ENCODE results near the gene PTGES3L. TPM values are rescaled to one million over a fixed set of nuclear protein-coding genes. Genes with fewer than 3 reads are reported as not detected.

The PTGES3L gene
- under 1 TPM in 1 of 2 donors, not detected in 1; 0.52 TPM for total RNA-seq

DNA sequence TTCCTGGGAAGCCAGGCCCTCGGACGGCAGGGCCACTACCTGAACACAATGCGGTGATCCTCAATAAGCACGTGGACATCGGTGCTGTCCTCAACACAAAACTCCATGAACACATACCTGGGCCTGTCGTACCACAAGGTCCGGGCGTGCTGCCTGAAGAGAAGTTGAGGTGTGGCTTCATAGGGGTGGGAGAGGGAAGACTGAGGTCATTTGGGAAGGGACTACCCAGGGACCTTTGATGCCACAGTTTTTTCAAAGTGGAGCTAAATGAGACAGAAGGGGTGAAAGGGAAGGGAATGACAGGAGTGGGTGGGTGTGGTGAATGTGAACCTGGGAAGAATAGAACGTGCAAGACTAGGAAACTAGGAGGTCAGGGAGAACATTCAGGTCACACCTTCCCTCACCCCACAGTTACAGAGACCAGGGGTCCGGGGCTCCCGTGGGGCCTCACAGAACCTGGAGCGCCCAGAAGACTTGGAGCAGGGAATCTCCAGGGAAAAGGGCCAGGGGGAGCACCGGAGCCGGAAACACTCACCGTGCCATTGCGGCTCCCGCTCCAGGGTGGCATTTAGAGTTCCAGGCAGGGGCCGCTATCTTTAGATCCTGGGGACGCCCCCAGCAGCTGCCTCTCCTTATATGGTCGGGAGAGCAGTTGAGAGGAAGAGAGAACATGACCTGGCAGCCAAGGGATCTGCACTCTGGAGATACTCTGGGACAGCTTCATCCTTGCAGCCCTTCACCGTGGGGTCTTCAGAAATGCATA, at the start of gene PTGES3L:
PTGES3L (minus strand) TSS at position 570 of the 763 bp plus-strand sequence; CDS start at position 543, 27 bp downstream.
- Histone ChIP-seq H3K4me3 (peak within 1 kb of the TSS; percentile 25 to 54), H3K4me1 (peaks cover 30% of the 10 kb centered on the region), H3K27me3 (no peaks in the 10 kb centered on the region), H3K27ac (peak within 1 kb of the TSS; percentile 59 to 93 (median 78)), H3K9me3 (no peaks in the 10 kb centered on the region), H3K36me3 (replicated peaks in 1 of 2; ENCODE audit: insufficient read depth in 1 of 2, low read depth in 2 of 2) (no peaks in the 10 kb centered on the region)
- intact Hi-C loops (cut with DNase I) = no loop called here
- ATAC-seq (peak; percentile 24), DNase-seq (peak; percentile 30 to 50 (median 47))
- 32 to 40% methylated on average over 17 to 21 of the region's 21 CpGs for WGBS, 2 donors
- TF ChIP-seq, protein P1, sequence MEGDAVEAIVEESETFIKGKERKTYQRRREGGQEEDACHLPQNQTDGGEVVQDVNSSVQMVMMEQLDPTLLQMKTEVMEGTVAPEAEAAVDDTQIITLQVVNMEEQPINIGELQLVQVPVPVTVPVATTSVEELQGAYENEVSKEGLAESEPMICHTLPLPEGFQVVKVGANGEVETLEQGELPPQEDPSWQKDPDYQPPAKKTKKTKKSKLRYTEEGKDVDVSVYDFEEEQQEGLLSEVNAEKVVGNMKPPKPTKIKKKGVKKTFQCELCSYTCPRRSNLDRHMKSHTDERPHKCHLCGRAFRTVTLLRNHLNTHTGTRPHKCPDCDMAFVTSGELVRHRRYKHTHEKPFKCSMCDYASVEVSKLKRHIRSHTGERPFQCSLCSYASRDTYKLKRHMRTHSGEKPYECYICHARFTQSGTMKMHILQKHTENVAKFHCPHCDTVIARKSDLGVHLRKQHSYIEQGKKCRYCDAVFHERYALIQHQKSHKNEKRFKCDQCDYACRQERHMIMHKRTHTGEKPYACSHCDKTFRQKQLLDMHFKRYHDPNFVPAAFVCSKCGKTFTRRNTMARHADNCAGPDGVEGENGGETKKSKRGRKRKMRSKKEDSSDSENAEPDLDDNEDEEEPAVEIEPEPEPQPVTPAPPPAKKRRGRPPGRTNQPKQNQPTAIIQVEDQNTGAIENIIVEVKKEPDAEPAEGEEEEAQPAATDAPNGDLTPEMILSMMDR (IDR thresholded peaks at IDR 0.05) = no peak
- TF ChIP-seq POLR2A (IDR thresholded peaks at IDR 0.05) = no peak

DNA sequence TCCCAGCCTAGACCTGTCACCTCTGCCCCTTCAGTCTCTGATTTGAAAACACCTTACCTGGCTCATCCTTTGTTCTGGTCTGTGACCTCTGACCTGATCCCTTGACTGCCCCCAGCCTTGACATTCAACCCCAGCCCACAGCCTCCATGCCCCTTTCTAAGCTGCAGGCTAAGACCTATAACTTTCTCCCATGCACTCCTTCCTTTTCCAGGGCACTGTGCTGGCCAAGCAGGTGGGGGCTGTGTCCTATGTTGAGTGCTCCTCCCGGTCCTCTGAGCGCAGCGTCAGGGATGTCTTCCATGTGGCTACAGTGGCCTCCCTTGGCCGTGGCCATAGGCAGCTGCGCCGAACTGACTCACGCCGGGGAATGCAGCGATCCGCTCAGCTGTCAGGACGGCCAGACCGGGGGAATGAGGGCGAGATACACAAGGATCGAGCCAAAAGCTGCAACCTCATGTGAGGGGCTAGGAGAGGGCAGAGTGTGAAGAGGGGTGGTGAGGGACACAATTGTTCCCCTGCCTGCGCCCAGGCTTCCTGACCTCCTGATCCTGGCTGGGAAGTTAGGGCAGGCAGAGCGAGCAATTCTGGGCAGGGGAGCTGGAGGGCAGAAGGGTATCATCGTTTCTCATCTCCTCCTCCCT, 48.5 kb upstream of the PTGES3L start:
- H3K27ac ChIP-seq = no peak overlapping the region
- intact Hi-C loops (cut with DNase I) = loop anchor here (10.0 kb wide), 2 partner anchors 106 to 286 kb away; no protein-coding TSS in a partner anchor
- 74 to 76% methylated on average over 17 of the region's 17 CpGs for WGBS, 2 donors
- no peaks in the 10 kb centered on the region for H3K36me3 ChIP-seq (replicated peaks in 1 of 2; ENCODE audit: insufficient read depth in 1 of 2, low read depth in 2 of 2)
- peaks cover 8% of the 10 kb centered on the region for H3K4me1 ChIP-seq
- no peak for ATAC-seq
- no peaks in the 10 kb centered on the region for H3K27me3 ChIP-seq
- TF ChIP-seq, protein P1 (IDR thresholded peaks at IDR 0.05) = no peak
- TF ChIP-seq POLR2A (IDR thresholded peaks at IDR 0.05) = no peak
- H3K4me3 ChIP-seq = no peak overlapping the region
- H3K9me3 ChIP-seq = no peaks in the 10 kb centered on the region
- no peak for DNase-seq

DNA sequence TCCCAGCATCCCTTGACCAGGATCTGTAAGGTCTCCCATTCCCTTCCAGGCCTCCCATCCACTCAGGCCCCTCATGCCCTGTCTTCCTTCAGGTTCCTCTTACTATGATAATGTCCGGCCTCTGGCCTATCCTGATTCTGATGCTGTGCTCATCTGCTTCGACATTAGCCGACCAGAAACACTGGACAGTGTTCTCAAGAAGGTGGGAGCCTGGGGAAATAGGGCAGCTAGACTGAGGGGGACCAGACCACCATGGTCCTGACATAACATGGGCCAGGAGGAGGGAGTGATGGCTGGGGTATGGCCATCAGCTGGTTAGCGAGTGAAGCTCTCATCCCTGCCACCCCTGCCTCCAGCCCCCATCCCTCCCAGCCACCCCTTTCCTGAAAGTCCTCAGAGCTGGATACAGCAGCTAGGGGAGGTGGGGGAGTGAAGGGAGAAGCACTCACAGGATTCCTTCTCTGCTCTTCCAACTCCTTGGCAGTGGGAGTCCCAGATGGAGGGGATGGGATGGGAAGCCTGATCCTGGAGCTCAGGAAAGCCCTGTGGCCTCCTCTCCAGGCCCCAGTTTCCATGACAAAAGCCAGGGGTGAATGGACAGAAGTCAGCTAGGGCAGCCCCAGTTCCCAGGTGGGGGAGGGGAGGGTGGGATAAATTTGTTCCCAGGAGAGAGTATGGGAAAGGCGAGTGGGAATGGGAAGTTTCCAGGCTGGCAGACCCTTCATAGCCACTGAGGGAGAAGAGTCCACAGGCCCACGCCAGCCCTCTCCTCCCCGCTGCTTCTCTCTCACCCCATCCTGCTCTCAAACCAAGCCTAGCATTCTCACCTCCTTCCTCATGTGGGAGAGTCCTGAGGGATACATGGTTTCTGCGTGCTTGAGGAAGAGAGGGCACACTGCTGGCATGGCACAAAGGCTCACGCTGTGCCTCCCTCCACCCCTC, 47.5 kb upstream of the PTGES3L start:
- no peak overlapping the region for H3K27ac ChIP-seq

DNA sequence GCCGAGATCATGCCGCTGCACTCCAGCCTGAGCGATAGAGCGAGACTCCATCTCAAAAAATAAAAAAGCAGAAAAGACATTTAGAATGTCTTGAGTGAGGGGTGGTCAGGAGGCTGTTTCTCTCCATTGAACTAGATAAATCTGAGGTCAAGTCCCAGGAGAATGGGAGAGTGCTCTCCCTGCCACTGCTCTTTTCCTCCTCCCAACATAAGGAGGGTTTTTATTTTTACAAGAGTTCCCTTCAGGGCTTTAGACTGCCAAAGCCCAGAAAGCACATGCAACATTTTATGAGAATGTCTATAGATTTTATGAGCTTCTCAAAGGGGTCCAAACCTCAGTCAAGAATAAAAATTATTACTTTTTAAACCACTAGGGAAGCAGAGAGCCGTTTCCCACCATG, 46.7 kb upstream of the PTGES3L start:
- Histone ChIP-seq H3K27me3 (no peaks in the 10 kb centered on the region), H3K4me3 (no peak overlapping the region), H3K36me3 (replicated peaks in 1 of 2; ENCODE audit: insufficient read depth in 1 of 2, low read depth in 2 of 2) (no peaks in the 10 kb centered on the region), H3K27ac (no peak overlapping the region), H3K4me1 (peaks cover 13% of the 10 kb centered on the region), H3K9me3 (no peaks in the 10 kb centered on the region)
- DNase-seq (no peak), ATAC-seq (no peak)
- intact Hi-C loops (cut with DNase I) = loop anchor here (10.0 kb wide), 2 partner anchors 108 to 288 kb away; no protein-coding TSS in a partner anchor
- TF ChIP-seq, protein P1 (IDR thresholded peaks at IDR 0.05) = no peak
- no peak for TF ChIP-seq POLR2A (IDR thresholded peaks at IDR 0.05)
- WGBS, 2 donors = 61 to 65% methylated on average over 5 of the region's 5 CpGs

More for the DNA sequence above, 47.5 kb upstream of the PTGES3L start:
- Histone ChIP-seq H3K36me3 (replicated peaks in 1 of 2; ENCODE audit: insufficient read depth in 1 of 2, low read depth in 2 of 2) (no peaks in the 10 kb centered on the region), H3K9me3 (no peaks in the 10 kb centered on the region), H3K4me1 (peaks cover 13% of the 10 kb centered on the region), H3K27me3 (no peaks in the 10 kb centered on the region), H3K4me3 (no peak overlapping the region)
- intact Hi-C loops (cut with DNase I) = loop anchor here (10.0 kb wide), 2 partner anchors 107 to 287 kb away; no protein-coding TSS in a partner anchor
- 61 to 66% methylated on average over 8 to 9 of the region's 9 CpGs for WGBS, 2 donors
- TF ChIP-seq, protein P1 (IDR thresholded peaks at IDR 0.05) = no peak
- no peak for TF ChIP-seq POLR2A (IDR thresholded peaks at IDR 0.05)
- ATAC-seq (no peak), DNase-seq (no peak)
